HepG2 (cell line): ENCODE measurements around the gene RFX7. TPM values are rescaled to one million over a fixed set of nuclear protein-coding genes. Genes with fewer than 3 reads are reported as not detected.
A peak's percentile ranks its signal among the peaks of the same experiment; 100 is the strongest.

ENCODE experiments used
- ATAC-seq: fragments of 200-7000 bp; cut with Tn5 transposase; 3 replicates; pipeline ENCODE4 v1.9.1; 2020; ENCODE audit warnings: mild to moderate bottlenecking, moderate library complexity
- BruUV-seq: library from RNA; stranded (reverse); fragments of 400-500 nt; replicated peaks from 2 replicates; lab custom pipeline; 2021; lab: Mats Ljungman, UMichigan
- CTCF ChIA-PET: fragments of 300-600 bp; formaldehyde crosslinking; extraction: SDS; loops from one replicate; lab custom pipeline; 2021; ENCODE audit warnings: low total read pairs, inconsistent platforms, low intra/inter-chr PET ratio; lab: Yijun Ruan, JAX
- POLR2A ChIA-PET: fragments of 350-600 bp; sonication (Branson Sonifier 250); formaldehyde crosslinking; loops from one replicate; lab custom pipeline; 2020; ENCODE audit warnings: antibody characterized with exemption, inconsistent platforms; lab: Yijun Ruan, JAX
- DNase-seq: peaks from one replicate; pipeline ENCODE4 v3.0.0-alpha.2; 2015; ENCODE audit warnings: low spot score
- FAIRE-seq: peaks from 3 replicates; lab custom pipeline; 2011; peaks lifted over from hg19 to GRCh38; lab: Jason Lieb, UNC
- H2AFZ ChIP-seq: one replicate; pipeline ENCODE4 v1.6.1; 2011; ENCODE audit warnings: low read length, inconsistent platforms
- H3K27ac ChIP-seq: fragments of 300-600 bp; 3 replicates; pipeline ENCODE4 v1.8.0; 2011; ENCODE audit warnings: mixed run types, mild to moderate bottlenecking, mixed read lengths, low read length, inconsistent platforms; ENCODE audit not compliant: insufficient read depth; ENCODE audit errors: extremely low read length
- H3K27me3 ChIP-seq, 2 experiments: fragments of 200-600 bp in 1 of 2; 2 replicates in 1 of 2; 3 replicates in 1 of 2; pipeline versions ENCODE4 v1.6.0 to v1.8.0; 2011; ENCODE audit warnings: low read length in 2 of 2, mild to moderate bottlenecking in 2 of 2, moderate library complexity in 2 of 2, inconsistent platforms in 1 of 2; ENCODE audit not compliant: insufficient read depth in 2 of 2, control insufficient read depth in 1 of 2
- H3K36me3 ChIP-seq, 2 experiments: fragments of 200-600 bp in 1 of 2; replicated peaks in 1 of 2; 2 replicates in 1 of 2; 3 replicates in 1 of 2; pipeline versions ENCODE4 v1.5.1 to v1.8.0; 2011; ENCODE audit warnings: low read length in 2 of 2, inconsistent platforms in 1 of 2; ENCODE audit not compliant: insufficient read depth in 2 of 2, control insufficient read depth in 1 of 2
- H3K4me1 ChIP-seq: 2 replicates; pipeline ENCODE4 v1.5.1; 2012; ENCODE audit warnings: low read length, inconsistent platforms; ENCODE audit not compliant: insufficient read depth
- H3K4me2 ChIP-seq: 2 replicates; pipeline ENCODE4 v1.6.0; 2011; ENCODE audit warnings: low read depth, low read length, inconsistent platforms
- H3K4me3 ChIP-seq, 3 experiments: fragments of 200-600 bp in 1 of 3; sonication (generic), shearing (Covaris generic) in 1 of 3; replicated peaks in 1 of 3; 2 replicates each; pipeline ENCODE4 v1.5.1; 2011 to 2016; ENCODE audit warnings: low read length in 3 of 3, inconsistent platforms in 2 of 3, low read depth in 2 of 3, mild to moderate bottlenecking in 2 of 3, control low read depth in 1 of 3, mixed read lengths in 1 of 3; ENCODE audit not compliant: insufficient read depth in 1 of 3
- H3K79me2 ChIP-seq: one replicate; pipeline ENCODE4 v1.6.1; 2011; ENCODE audit warnings: low read length, inconsistent platforms; ENCODE audit not compliant: insufficient read depth
- H3K9ac ChIP-seq: 2 replicates; pipeline ENCODE4 v1.6.0; 2011; ENCODE audit warnings: mild to moderate bottlenecking, low read depth, low read length, inconsistent platforms; ENCODE audit not compliant: insufficient read depth
- H3K9me3 ChIP-seq: 2 replicates; pipeline ENCODE4 v1.5.1; 2012; ENCODE audit warnings: mild to moderate bottlenecking, low read length
- H4K20me1 ChIP-seq: 2 replicates; pipeline ENCODE4 v1.6.0; 2011; ENCODE audit warnings: inconsistent platforms, mild to moderate bottlenecking, low read length, moderate library complexity; ENCODE audit not compliant: insufficient read depth
- CBX5 ChIP-seq: sonication (generic); formaldehyde crosslinking; IDR thresholded peaks from 2 replicates; pipeline ENCODE4 v1.4.0; 2020; ENCODE audit warnings: missing genetic modification reagents, borderline replicate concordance
- E2F1 ChIP-seq: sonication (generic); formaldehyde crosslinking; IDR thresholded peaks from 2 replicates; pipeline ENCODE4 v1.5.0; 2020; ENCODE audit warnings: missing genetic modification reagents
- HOXA5 ChIP-seq: sonication (generic); formaldehyde crosslinking; IDR thresholded peaks from 2 replicates; pipeline ENCODE4 v1.4.0; 2020; ENCODE audit warnings: missing genetic modification reagents
- RBFOX2 ChIP-seq: fragments of 200-400 bp; formaldehyde crosslinking; IDR thresholded peaks from 2 replicates; pipeline ENCODE4 v1.6.1; 2017; ENCODE audit warnings: low read depth, mild to moderate bottlenecking, low read length
- ZKSCAN1 ChIP-seq: fragments of 150-350 bp; IDR thresholded peaks from 2 replicates; pipeline ENCODE4 v1.6.1; 2014; ENCODE audit warnings: low read length
- ZNF280B ChIP-seq: sonication (generic); formaldehyde crosslinking; IDR thresholded peaks from 2 replicates; pipeline ENCODE4 v1.5.0; 2020; ENCODE audit warnings: missing genetic modification reagents, mild to moderate bottlenecking, borderline replicate concordance
- ZNF280D ChIP-seq: sonication (generic); formaldehyde crosslinking; IDR thresholded peaks from 2 replicates; pipeline ENCODE4 v1.5.1; 2020; ENCODE audit warnings: mild to moderate bottlenecking, missing genetic modification reagents
- ZNF513 ChIP-seq: sonication (generic); formaldehyde crosslinking; conservative IDR thresholded peaks from 2 replicates; pipeline ENCODE4 v1.5.0; 2020; ENCODE audit warnings: missing genetic modification reagents
- WGBS: methylation state at CpG from one replicate; pipeline ENCODE4 v1.1.6; 2017; ENCODE audit warnings: low lambda C conversion rate; 5-methylcytosine and 5-hydroxymethylcytosine counted together
- in situ Hi-C: cut with HindIII; loops from 2 replicates; pipeline ENCODE4 v1.10.0; 2017; ENCODE audit warnings: low pct_unique_long_range_greater_than_20kb; ENCODE audit not compliant: extremely low pct_ligation_motif_present
- intact Hi-C: fragments of 100-400 bp; cut with micrococcal nuclease; formaldehyde crosslinking; loops from one replicate; pipeline ENCODE4 v1.10.0; 2022; ENCODE audit not compliant: unreplicated experiment
- polyA plus RNA-seq, 8 experiments: library from polyadenylated mRNA; depleted of rRNA in 3 of 8; stranded (reverse) in 7 of 8; unstranded in 1 of 8; fragments of >200 nt; fragmentation: Illumina TruSeq in 4 of 8; extraction: Trizol in 4 of 8; gene quantifications; 2 replicates each; pipeline versions ENCODE4 v1.2.1 to v1.2.3, GENCODE V29; 2011 to 2016; ENCODE audit warnings: low read depth in 4 of 8, missing spikeins in 1 of 8, mixed read lengths in 1 of 8; ENCODE audit not compliant: insufficient read depth in 1 of 8
- total RNA-seq, 5 experiments: library from RNA; depleted of rRNA; stranded (reverse); fragments of >200 nt; fragmentation: Illumina TruSeq; extraction: Trizol; gene quantifications; 2 replicates each; pipeline ENCODE4 v1.2.3, GENCODE V29; 2016; ENCODE audit warnings: low read depth in 1 of 5

The RFX7 gene
- total and polyA plus RNA-seq, 2 of the 13 experiments (the other 11 are each of a cell fraction or from before 2014, with no cell fraction given) = 8.5 to 10.4 TPM

GRCh38 chr15:56233549-56233948, 10.1 kb downstream of the RFX7 start:
- Histone ChIP-seq H3K27ac (no peak overlapping the region), H2AFZ (no peak overlapping the region), H3K4me1 (0 out of 2 replicates have a peak, but pooled peaks cover 7% of the 10 kb centered on the region), H3K36me3 (peaks cover 9 to 48% of the 10 kb centered on the region in 2 experiments), H3K27me3 (no peaks in the 10 kb centered on the region), H3K9me3 (peaks cover 35% of the 10 kb centered on the region), H3K79me2 (peaks cover 50% of the 10 kb centered on the region), H4K20me1 (no peaks in the 10 kb centered on the region), H3K4me3 (no peak overlapping the region), H3K4me2 (no peak overlapping the region), H3K9ac (no peak overlapping the region)
- ChIA-PET POLR2A (no interaction called here), CTCF (no interaction called here)
- intact Hi-C loops (no loop called here), in situ Hi-C loops (no loop called here)
- BruUV-seq = no TSS peak
- 0 out of 2 replicates have a peak, but pooled peaks have one; percentile 33 for TF ChIP-seq RBFOX2
- no peak for TF ChIP-seq ZNF513 (CRISPR knock-in tag)
- no peak for TF ChIP-seq E2F1 (CRISPR knock-in tag)
- WGBS = 96% methylated on average over 3 of the region's 3 CpGs
- DNase-seq = no peak
- no peak for ATAC-seq
- FAIRE-seq = no peak

- 94% methylated on average over 2 of the region's 3 CpGs for WGBS
- peaks cover 38% of the 10 kb centered on the region for H3K79me2 ChIP-seq
- H3K4me3 ChIP-seq = no peak overlapping the region
- BruUV-seq = no TSS peak
- ChIA-PET POLR2A (interaction anchor here (1.0 kb wide), 1 partner anchor 13 kb away, joined by 5 read pairs; no protein-coding TSS in a partner anchor), CTCF (no interaction called here)
- no peaks in the 10 kb centered on the region for H3K27me3 ChIP-seq
- FAIRE-seq (no peak), DNase-seq (no peak), ATAC-seq (no peak)
- H3K9me3 ChIP-seq = peaks cover 42% of the 10 kb centered on the region
- intact Hi-C loops = no loop called here
- no peak overlapping the region for H3K4me2 ChIP-seq
- H3K4me1 ChIP-seq = no peaks in the 10 kb centered on the region
- H3K9ac ChIP-seq = no peak overlapping the region
- H4K20me1 ChIP-seq = no peaks in the 10 kb centered on the region; the same call in 1 of the 2 replicates
- in situ Hi-C loops = no loop called here
- H3K27ac ChIP-seq = no peak overlapping the region
- H2AFZ ChIP-seq = no peak overlapping the region
- TF ChIP-seq ZKSCAN1 (peak; percentile 53; the same call in 1 of the 2 replicates), HOXA5 (CRISPR knock-in tag) (no peak), CBX5 (CRISPR knock-in tag) (peak; percentile 27; the same call in 1 of the 2 replicates), ZNF280D (CRISPR knock-in tag) (peak; percentile 98), ZNF280B (CRISPR knock-in tag) (peak; percentile 62; the same call in 1 of the 2 replicates)
- H3K36me3 ChIP-seq = peaks cover 9 to 54% of the 10 kb centered on the region in 2 experiments
Observed at GRCh38 chr15:56232058-56232457, 11.6 kb downstream of the RFX7 start.
